Ishikawa (cell line): ENCODE data around the gene MED15.
A peak's percentile ranks its signal among the peaks of the same experiment; 100 is the strongest.

ENCODE experiments used
- CEBPB ChIP-seq: IDR thresholded peaks from 2 replicates; pipeline ENCODE4 v1.6.1; 2012
- CREB1 ChIP-seq: IDR thresholded peaks from 2 replicates; pipeline ENCODE4 v1.6.1; 2012; ENCODE audit warnings: low read depth
- EGR1 ChIP-seq: IDR thresholded peaks from 2 replicates; pipeline ENCODE4 v1.6.1; 2012
- EP300 ChIP-seq: IDR thresholded peaks from 2 replicates; pipeline ENCODE4 v1.6.1; 2012; ENCODE audit warnings: borderline replicate concordance
- FOXM1 ChIP-seq: IDR thresholded peaks from 2 replicates; pipeline ENCODE4 v1.6.1; 2012; ENCODE audit warnings: low read depth, borderline replicate concordance
- MAX ChIP-seq: IDR thresholded peaks from 2 replicates; pipeline ENCODE4 v1.6.1; 2012
- NFIC ChIP-seq: IDR thresholded peaks from 2 replicates; pipeline ENCODE4 v1.6.1; 2012
- RAD21 ChIP-seq: IDR thresholded peaks from 2 replicates; pipeline ENCODE4 v1.6.1; 2012; ENCODE audit warnings: low read depth
- TAF1 ChIP-seq: IDR thresholded peaks from 2 replicates; pipeline ENCODE4 v1.6.1; 2012; ENCODE audit warnings: low read depth, mild to moderate bottlenecking
- TCF12 ChIP-seq: IDR thresholded peaks from 2 replicates; pipeline ENCODE4 v1.6.1; 2012; ENCODE audit warnings: low read depth
- TEAD4 ChIP-seq: IDR thresholded peaks from 2 replicates; pipeline ENCODE4 v1.6.1; 2012
- USF1 ChIP-seq: IDR thresholded peaks from 2 replicates; pipeline ENCODE4 v1.6.1; 2012
- YY1 ChIP-seq: IDR thresholded peaks from 2 replicates; pipeline ENCODE4 v1.6.1; 2012; ENCODE audit warnings: low read depth
- ZBTB7A ChIP-seq: IDR thresholded peaks from 2 replicates; pipeline ENCODE4 v1.6.1; 2012; ENCODE audit warnings: low read depth
- TF ChIP-seq, protein P1 (sequence below): IDR thresholded peaks from 2 replicates; pipeline ENCODE4 v1.6.1; 2012; ENCODE audit warnings: low read depth, mild to moderate bottlenecking

The MED15 gene

DNA sequence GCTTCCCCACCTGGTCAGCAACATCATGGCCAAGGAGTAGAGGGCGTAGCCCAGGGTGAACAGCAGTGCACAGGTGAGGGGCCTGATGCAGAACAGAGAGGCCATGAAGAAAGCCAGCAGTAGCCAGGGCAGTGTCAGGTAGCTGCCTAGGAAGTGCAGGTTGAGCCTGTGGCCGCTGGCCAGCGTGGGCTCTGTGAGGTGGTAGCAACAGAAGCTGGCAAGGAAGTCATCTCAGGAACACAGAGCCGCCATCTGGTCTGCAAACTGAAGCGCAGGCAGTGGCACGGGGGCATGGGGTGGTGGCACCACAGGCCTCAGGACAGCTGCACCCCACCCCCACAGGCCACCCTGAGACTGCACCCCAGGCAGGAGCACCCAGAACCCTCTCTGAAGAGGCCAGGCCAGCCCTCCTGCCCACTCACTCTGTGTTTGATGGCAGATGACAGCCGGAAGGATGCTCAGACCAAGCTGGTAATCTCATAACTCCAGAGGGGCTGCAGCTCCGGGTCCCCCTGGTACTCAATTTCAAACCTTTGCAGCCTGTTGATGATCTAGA, 95.3 kb downstream of the MED15 start:
- TF ChIP-seq, protein P1, sequence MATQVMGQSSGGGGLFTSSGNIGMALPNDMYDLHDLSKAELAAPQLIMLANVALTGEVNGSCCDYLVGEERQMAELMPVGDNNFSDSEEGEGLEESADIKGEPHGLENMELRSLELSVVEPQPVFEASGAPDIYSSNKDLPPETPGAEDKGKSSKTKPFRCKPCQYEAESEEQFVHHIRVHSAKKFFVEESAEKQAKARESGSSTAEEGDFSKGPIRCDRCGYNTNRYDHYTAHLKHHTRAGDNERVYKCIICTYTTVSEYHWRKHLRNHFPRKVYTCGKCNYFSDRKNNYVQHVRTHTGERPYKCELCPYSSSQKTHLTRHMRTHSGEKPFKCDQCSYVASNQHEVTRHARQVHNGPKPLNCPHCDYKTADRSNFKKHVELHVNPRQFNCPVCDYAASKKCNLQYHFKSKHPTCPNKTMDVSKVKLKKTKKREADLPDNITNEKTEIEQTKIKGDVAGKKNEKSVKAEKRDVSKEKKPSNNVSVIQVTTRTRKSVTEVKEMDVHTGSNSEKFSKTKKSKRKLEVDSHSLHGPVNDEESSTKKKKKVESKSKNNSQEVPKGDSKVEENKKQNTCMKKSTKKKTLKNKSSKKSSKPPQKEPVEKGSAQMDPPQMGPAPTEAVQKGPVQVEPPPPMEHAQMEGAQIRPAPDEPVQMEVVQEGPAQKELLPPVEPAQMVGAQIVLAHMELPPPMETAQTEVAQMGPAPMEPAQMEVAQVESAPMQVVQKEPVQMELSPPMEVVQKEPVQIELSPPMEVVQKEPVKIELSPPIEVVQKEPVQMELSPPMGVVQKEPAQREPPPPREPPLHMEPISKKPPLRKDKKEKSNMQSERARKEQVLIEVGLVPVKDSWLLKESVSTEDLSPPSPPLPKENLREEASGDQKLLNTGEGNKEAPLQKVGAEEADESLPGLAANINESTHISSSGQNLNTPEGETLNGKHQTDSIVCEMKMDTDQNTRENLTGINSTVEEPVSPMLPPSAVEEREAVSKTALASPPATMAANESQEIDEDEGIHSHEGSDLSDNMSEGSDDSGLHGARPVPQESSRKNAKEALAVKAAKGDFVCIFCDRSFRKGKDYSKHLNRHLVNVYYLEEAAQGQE: no peak

DNA sequence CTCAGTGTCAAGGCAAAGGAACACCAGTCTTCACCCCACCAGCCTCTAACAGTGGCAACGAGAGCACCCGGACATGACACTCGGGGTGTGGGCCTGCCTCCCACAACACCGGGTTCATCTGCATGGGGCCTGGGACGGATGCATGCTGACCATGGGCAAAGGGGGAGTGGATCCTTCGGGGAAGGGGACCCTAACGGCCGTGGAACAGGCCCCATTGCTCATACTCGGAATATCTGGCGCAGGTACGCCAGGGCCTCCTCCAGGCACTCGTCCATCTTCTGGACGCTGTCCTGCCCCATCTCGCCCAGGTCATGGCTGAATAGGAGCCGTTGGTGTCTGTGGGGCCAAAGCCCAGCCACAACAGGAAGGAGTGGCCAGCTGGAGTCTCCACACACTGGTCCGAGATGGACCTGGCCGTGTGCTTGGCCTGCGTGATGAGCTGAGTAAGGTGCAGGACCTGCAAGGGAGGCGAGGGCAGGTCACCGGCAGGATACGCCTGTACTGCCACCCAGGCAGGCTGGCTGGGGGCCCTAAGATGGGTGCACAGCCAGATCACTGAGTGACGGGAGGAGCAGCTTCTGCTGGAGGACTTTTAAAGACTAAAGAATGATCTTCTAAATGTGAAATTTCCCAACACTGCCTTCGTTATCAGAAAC, 96.8 kb downstream of the MED15 start:
- TF ChIP-seq ZBTB7A (no peak), NFIC (no peak), EGR1 (no peak), TEAD4 (no peak), TAF1 (no peak), MAX (no peak), FOXM1 (no peak), YY1 (no peak), CEBPB (no peak)
- TF ChIP-seq, protein P1: no peak

DNA sequence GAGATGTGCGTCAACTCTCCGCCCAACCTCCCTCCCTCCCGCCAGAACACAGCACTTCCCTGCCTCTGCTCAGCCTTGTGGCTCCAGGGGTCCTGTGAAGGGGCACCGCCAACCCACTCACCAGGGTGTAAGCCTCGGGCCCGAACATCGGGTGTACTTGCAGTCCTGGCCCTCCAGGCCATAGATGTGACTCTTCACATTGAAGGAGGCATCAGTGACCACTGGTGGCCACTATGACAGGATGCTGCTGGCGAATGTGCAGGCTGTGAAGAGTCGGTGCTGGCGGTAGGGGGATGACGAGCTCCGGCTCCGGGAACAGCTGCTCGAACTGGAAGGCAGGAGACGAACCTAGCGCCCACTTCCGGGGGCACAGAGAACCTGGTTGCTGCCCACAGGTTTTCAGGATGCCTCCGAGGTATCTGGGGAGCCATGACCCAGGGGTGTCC, 97.4 kb downstream of the MED15 start:
- TF ChIP-seq TCF12 (no peak), NFIC (no peak), CEBPB (no peak), TAF1 (no peak), CREB1 (no peak), EGR1 (no peak), YY1 (no peak), ZBTB7A (no peak), MAX (no peak), TEAD4 (no peak), FOXM1 (no peak), RAD21 (no peak), EP300 (no peak), USF1 (no peak)
- TF ChIP-seq, protein P1: no peak

- no peak for TF ChIP-seq CEBPB
Observed at GRCh38 chr22:20605328-20605727, 97.9 kb downstream of the MED15 start.

DNA sequence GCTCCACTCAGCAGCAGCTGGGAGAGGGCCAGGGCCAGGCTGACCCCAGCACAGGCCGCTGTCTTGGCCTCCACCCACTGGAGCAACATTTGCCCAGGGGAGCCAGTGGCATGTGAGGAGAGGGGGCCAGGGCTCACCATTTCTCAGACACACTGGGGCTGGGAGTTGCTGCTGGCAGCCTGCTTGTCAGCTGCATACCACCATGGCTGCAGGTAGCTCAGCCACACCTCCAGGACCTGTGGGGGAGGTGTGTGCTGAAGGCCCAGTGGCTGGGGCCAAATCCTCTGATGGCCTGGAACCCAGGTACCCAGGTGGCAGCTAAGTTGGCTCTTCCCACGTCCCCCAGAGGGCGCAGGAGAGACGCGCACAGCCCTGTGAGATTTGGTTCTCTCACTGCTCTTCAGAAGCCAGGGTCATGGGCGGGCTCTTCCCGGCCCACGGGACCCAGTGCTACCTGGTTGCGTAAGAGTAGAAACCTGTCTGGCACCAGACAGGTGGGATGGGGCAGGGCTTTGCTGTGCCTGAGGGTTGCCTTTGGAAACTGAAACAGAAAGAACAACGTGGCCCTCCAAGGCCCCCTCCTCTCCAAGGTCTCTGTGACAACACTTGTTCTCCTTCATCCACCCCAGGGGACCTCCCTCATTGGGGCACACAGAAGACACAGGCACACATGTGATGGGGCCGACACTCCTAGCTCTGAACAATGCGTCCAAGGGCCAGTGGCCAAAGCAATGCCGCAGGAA, 98.8 kb downstream of the MED15 start:
- TF ChIP-seq TAF1: peak; percentile 26; the same call in 1 of the 2 replicates
- peak; percentile 68 for TF ChIP-seq NFIC
- peak; percentile 33; the same call in 1 of the 2 replicates for TF ChIP-seq TEAD4
- peak; percentile 98 for TF ChIP-seq CEBPB
- no peak for TF ChIP-seq CREB1
- no peak for TF ChIP-seq EGR1
- no peak for TF ChIP-seq FOXM1
- TF ChIP-seq EP300: no peak
- TF ChIP-seq USF1: peak; percentile 73; the same call in 1 of the 2 replicates
- TF ChIP-seq YY1: peak; percentile 54; the same call in 1 of the 2 replicates
- TF ChIP-seq RAD21: peak; percentile 96
- TF ChIP-seq, protein P1: no peak
- peak; percentile 42 for TF ChIP-seq MAX
- TF ChIP-seq ZBTB7A: no peak
- 0 out of 2 replicates have a peak, but pooled peaks have one; percentile 28 for TF ChIP-seq TCF12
